Measurements from ENCODE around the gene TSPAN32.

Gene TSPAN32

GRCh38 chr11:2302896-2303626 is 1.2 kb downstream of the TSPAN32 start:
- FAIRE-seq (no peak), DNase-seq (ENCODE audit: low spot score) (no peak)

GRCh38 chr11:2303627-2304505 is 2.1 kb downstream of the TSPAN32 start:
- no peak for DNase-seq (ENCODE audit: low spot score)
- FAIRE-seq, result no peak

GRCh38 chr11:2304506-2305139 is 2.8 kb downstream of the TSPAN32 start:
- no peak for DNase-seq (ENCODE audit: low spot score)
- FAIRE-seq, result no peak

- FAIRE-seq, result no peak
- DNase-seq (ENCODE audit: low spot score), result peak; percentile 21
Measured at GRCh38 chr11:2305140-2305778, 3.4 kb downstream of the TSPAN32 start.

- no peak for DNase-seq (ENCODE audit: low spot score)
- no peak for FAIRE-seq
Measured at GRCh38 chr11:2305788-2306451, 4.1 kb downstream of the TSPAN32 start.

GRCh38 chr11:2306452-2306823 is 4.6 kb downstream of the TSPAN32 start:
- DNase-seq (ENCODE audit: low spot score), result no peak

GRCh38 chr11:2306877-2307500 is 5.2 kb downstream of the TSPAN32 start:
- DNase-seq (ENCODE audit: low spot score) (no peak), FAIRE-seq (no peak)

More at GRCh38 chr11:2306452-2306823, 4.6 kb downstream of the TSPAN32 start:
- FAIRE-seq, result no peak

- no peak for FAIRE-seq
- no peak for DNase-seq (ENCODE audit: low spot score)
Measured at GRCh38 chr11:2307501-2308331, 5.9 kb downstream of the TSPAN32 start.

- FAIRE-seq (no peak), DNase-seq (ENCODE audit: low spot score) (no peak)
Measured at GRCh38 chr11:2308713-2309112, 6.9 kb downstream of the TSPAN32 start.

- FAIRE-seq (no peak), DNase-seq (ENCODE audit: low spot score) (no peak)
Measured at GRCh38 chr11:2309251-2310072, 7.6 kb downstream of the TSPAN32 start.

- FAIRE-seq (no peak), DNase-seq (ENCODE audit: low spot score) (no peak)
Measured at GRCh38 chr11:2310073-2310785, 8.4 kb downstream of the TSPAN32 start.

GRCh38 chr11:2310786-2311352 is 9.1 kb downstream of the TSPAN32 start:
- FAIRE-seq, result no peak

GRCh38 chr11:2311353-2312133 is 9.7 kb downstream of the TSPAN32 start:
- DNase-seq (ENCODE audit: low spot score) (no peak), FAIRE-seq (no peak)

More at GRCh38 chr11:2310786-2311352, 9.1 kb downstream of the TSPAN32 start:
- no peak for DNase-seq (ENCODE audit: low spot score)

- FAIRE-seq (no peak), DNase-seq (ENCODE audit: low spot score) (peak; percentile 45)
Measured at GRCh38 chr11:2312232-2313042, 10.6 kb downstream of the TSPAN32 start.

- FAIRE-seq (no peak), DNase-seq (ENCODE audit: low spot score) (no peak)
Measured at GRCh38 chr11:2313051-2313951, 11.5 kb downstream of the TSPAN32 start.

Data from RCC 7860 (cell line).